Activated naive CD4-positive, alpha-beta T cell treated with anti-CD3 and anti-CD28 coated beads for 36 hours (primary cell): ENCODE results near the gene LCN12. TPM values are rescaled to one million over a fixed set of nuclear protein-coding genes. Genes with fewer than 3 reads are reported as not detected.
A peak's percentile ranks its signal among the peaks of the same experiment; 100 is the strongest.

Source experiments
- CTCF ChIA-PET: fragments of 350-600 bp; sonication (Branson Sonifier 250); formaldehyde crosslinking; loops from one replicate; lab custom pipeline; 2021; ENCODE audit warnings: antibody characterized with exemption; lab: Charles Lee
- DNase-seq: peaks from one replicate; pipeline ENCODE4 v3.0.0-alpha.2; 2020
- H3K27ac Mint-ChIP-seq: one replicate; pipeline ENCODE4 v1.8.0; 2021; ENCODE audit warnings: mild to moderate bottlenecking, mixed read lengths
- H3K27me3 Mint-ChIP-seq: one replicate; pipeline ENCODE4 v1.8.0; 2021; ENCODE audit warnings: low read depth, mixed read lengths
- H3K36me3 Mint-ChIP-seq: one replicate; pipeline ENCODE4 v1.8.0; 2021; ENCODE audit warnings: low read depth, mixed read lengths
- H3K4me1 Mint-ChIP-seq: one replicate; pipeline ENCODE4 v1.8.0; 2021; ENCODE audit warnings: low read depth, mixed read lengths
- H3K4me3 Mint-ChIP-seq: one replicate; pipeline ENCODE4 v1.8.0; 2021; ENCODE audit warnings: mild to moderate bottlenecking, moderate library complexity, mixed read lengths
- H3K9me3 Mint-ChIP-seq: one replicate; pipeline ENCODE4 v1.8.0; 2021; ENCODE audit warnings: mixed read lengths
- intact Hi-C: fragments of 100-400 bp; cut with micrococcal nuclease; formaldehyde crosslinking; loops from one replicate; pipeline ENCODE4 v1.15.1; 2023
- total RNA-seq, 2 experiments: library from RNA; stranded (reverse); gene quantifications; one replicate each; pipeline ENCODE4 v1.2.3, GENCODE V29; 2021

Gene LCN12
- total RNA-seq, 2 experiments from 2014 or later, result 1.1 to 1.9 TPM

GRCh38 chr9:136949817-136950655 lies 2.0 kb upstream of the LCN12 start:
- Mint-ChIP-seq H3K4me3 (peak overlapping the region; percentile 82), H3K27ac (peak overlapping the region; percentile 72), H3K9me3 (no peaks in the 10 kb centered on the region), H3K4me1 (peaks cover under 1% of the 10 kb centered on the region), H3K27me3 (no peaks in the 10 kb centered on the region), H3K36me3 (no peaks in the 10 kb centered on the region)
- DNase-seq, result peak; percentile 98
- intact Hi-C loops, result loop anchor here (1.0 kb wide), 1 partner anchor 42 kb away; the partner anchor contains the start of gene PAXX
- CTCF ChIA-PET, result interaction anchor here (0.7 kb wide), 1 partner anchor 172 kb away, joined by 3 read pairs; no protein-coding TSS in a partner anchor

DNA sequence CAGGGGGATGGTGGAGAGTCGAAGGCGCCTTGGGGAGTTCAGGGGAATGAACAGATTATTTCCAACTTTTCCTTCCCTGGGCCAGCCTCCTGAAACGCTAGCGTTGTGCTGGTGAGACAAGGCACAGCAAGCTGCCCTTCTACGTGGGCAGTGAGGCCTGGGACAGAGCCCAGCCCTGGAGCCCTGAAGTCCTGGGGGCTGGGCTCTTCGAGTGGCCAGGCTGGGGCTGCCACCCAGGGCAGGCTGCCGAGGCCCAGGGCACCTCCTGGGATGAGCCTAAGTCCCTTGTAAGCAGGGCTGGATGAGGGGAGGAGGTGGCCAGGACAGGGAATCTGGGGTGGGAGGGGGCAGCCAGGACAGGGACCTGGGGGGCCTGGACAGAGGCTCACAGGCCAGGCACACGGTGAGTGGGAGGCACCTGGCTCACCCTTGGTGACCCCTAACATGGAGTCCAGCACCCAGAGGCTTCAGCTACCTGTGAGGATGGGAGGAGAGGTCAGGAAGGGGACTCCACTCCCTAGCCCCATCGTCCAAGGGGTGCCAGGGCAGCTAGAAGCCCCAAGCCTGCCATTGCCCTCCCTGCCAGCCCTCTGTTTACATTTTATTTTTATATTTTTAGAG lies 1.3 kb upstream of the LCN12 start:
- no peaks in the 10 kb centered on the region for H3K4me1 Mint-ChIP-seq
- peak overlapping the region; percentile 82 for H3K4me3 Mint-ChIP-seq
- H3K27ac Mint-ChIP-seq, result peak overlapping the region; percentile 59
- intact Hi-C loops, result loop anchor here (1.0 kb wide), 1 partner anchor 42 kb away; the partner anchor contains the start of gene PAXX
- no peaks in the 10 kb centered on the region for H3K9me3 Mint-ChIP-seq
- no peak for DNase-seq
- CTCF ChIA-PET, result interaction anchor here (0.7 to 0.9 kb wide), 2 partner anchors 21 to 173 kb away, joined by 3 read pairs; no protein-coding TSS in a partner anchor
- H3K27me3 Mint-ChIP-seq, result no peaks in the 10 kb centered on the region
- no peaks in the 10 kb centered on the region for H3K36me3 Mint-ChIP-seq

DNA sequence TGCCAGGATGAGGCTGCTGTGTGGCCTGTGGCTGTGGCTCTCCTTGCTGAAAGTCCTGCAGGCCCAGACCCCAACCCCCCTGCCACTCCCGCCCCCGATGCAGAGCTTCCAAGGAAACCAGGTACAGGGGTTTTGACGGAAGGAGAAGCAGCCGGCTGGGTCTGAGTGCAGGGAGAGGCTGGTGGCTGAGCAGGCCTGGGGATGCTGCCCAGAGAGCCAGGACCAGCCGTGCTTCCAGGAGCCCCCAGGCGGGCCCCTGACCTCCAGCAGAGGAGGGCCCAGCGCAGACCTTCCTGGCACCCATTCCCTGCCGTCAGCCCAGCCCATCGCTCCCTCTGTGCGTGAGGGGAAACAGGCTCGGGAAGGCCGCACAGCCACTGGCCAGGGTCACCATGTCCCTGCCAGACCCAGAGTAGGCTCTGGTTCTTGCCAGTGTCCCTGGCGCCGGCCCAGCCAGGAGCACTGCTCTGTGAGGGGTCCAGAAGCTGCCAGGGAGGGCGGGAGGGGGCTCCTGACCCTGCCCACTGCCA lies 313 bp downstream of the LCN12 start:
- Mint-ChIP-seq H3K4me1 (no peaks in the 10 kb centered on the region), H3K9me3 (peaks cover 2% of the 10 kb centered on the region), H3K27me3 (no peaks in the 10 kb centered on the region), H3K4me3 (no peak overlapping the region), H3K36me3 (no peaks in the 10 kb centered on the region), H3K27ac (no peak overlapping the region)
- intact Hi-C loops, result no loop called here
- CTCF ChIA-PET, result no interaction called here
- no peak for DNase-seq

DNA sequence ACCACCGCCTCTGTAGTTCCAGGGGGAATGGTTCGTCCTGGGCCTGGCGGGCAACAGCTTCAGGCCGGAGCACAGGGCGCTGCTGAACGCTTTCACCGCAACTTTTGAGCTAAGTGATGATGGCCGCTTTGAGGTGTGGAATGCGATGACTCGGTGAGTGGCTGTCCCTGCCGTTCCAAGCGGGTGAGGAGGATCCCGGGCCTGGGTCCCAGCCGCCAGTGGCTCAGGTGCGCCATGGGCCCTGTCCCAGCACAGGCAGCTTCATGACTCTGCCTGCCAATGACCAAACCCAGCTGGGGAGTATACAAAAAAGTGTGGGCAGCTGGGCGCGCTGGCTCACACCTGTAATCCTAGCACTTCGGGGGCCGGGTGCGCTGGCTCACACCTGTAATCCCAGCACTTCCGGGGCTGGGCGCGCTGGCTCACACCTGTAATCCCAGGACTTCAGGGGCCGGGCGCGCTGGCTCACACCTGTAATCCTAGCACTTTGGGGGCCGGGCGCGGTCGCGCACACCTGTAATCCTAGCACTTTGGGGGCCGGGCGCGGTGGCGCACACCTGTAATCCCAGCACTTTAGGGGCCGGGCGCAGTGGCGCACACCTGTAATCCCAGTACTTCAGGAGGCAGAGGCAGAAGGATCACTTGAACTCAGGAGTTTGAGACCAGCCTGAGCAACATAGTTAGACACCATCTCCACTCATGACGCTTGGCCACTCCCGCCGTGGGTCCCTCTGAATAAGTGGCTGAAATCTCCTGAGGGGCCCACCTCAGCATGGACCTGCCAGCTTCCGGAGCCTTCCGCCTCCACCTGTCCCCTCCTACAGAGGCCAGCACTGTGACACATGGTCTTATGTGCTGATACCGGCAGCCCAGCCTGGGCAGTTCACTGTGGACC lies 1.1 kb downstream of the LCN12 start:
- Mint-ChIP-seq H3K4me3 (no peak overlapping the region), H3K36me3 (no peaks in the 10 kb centered on the region), H3K27ac (no peak overlapping the region), H3K4me1 (no peaks in the 10 kb centered on the region), H3K27me3 (no peaks in the 10 kb centered on the region), H3K9me3 (peaks cover 2% of the 10 kb centered on the region)
- CTCF ChIA-PET, result no interaction called here
- intact Hi-C loops, result no loop called here
- DNase-seq, result no peak

GRCh38 chr9:136953771-136954269 lies 1.7 kb downstream of the LCN12 start:
- H3K27ac Mint-ChIP-seq, result no peak overlapping the region
- H3K9me3 Mint-ChIP-seq, result peaks cover 2% of the 10 kb centered on the region
- no peaks in the 10 kb centered on the region for H3K27me3 Mint-ChIP-seq
- intact Hi-C loops, result no loop called here
- H3K36me3 Mint-ChIP-seq, result no peaks in the 10 kb centered on the region
- no peak for DNase-seq
- H3K4me1 Mint-ChIP-seq, result no peaks in the 10 kb centered on the region
- CTCF ChIA-PET, result no interaction called here
- H3K4me3 Mint-ChIP-seq, result no peak overlapping the region

DNA sequence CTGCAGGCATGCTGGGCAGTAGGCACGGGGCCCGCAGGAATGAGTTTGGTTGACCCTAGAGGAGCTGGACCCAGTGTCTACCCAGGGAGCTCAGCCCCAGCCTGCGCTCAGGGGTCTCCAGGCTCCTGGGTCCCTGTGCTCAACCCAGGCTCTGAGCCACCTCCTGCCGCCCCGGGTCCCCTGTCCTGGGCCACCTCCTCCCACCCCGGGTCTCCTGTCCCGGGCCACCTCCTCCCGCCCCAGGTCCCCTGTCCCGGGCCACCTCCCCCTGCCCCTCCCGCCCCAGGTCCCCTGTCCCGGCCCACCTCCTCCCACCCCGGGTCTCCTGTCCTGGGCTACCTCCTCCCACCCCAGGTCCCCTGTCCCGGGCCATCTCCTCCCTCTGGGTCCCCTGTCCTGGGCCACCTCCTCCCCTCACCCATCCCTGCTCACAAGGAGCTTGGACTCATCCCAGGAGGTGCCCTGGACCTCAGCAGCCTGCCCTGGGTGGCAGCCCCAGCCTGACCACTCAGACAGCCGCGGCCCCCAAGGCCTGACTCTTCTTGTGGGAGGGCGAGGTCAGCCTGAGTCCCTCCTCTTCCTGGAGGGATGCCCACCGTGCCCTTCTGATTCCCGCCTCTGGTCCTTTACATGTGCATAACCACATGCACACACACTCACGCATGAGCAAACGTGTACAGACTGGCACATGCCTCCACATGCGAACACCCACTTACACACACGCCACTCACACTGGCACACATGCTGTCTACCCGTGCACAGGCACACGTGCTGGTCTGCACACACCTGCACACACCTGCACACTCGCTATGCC lies 2.4 kb downstream of the LCN12 start:
- no peak overlapping the region for H3K27ac Mint-ChIP-seq
- CTCF ChIA-PET, result no interaction called here
- H3K4me1 Mint-ChIP-seq, result no peaks in the 10 kb centered on the region
- intact Hi-C loops, result no loop called here
- H3K36me3 Mint-ChIP-seq, result no peaks in the 10 kb centered on the region
- H3K4me3 Mint-ChIP-seq, result no peak overlapping the region
- H3K27me3 Mint-ChIP-seq, result no peaks in the 10 kb centered on the region
- peaks cover 2% of the 10 kb centered on the region for H3K9me3 Mint-ChIP-seq
- no peak for DNase-seq

DNA sequence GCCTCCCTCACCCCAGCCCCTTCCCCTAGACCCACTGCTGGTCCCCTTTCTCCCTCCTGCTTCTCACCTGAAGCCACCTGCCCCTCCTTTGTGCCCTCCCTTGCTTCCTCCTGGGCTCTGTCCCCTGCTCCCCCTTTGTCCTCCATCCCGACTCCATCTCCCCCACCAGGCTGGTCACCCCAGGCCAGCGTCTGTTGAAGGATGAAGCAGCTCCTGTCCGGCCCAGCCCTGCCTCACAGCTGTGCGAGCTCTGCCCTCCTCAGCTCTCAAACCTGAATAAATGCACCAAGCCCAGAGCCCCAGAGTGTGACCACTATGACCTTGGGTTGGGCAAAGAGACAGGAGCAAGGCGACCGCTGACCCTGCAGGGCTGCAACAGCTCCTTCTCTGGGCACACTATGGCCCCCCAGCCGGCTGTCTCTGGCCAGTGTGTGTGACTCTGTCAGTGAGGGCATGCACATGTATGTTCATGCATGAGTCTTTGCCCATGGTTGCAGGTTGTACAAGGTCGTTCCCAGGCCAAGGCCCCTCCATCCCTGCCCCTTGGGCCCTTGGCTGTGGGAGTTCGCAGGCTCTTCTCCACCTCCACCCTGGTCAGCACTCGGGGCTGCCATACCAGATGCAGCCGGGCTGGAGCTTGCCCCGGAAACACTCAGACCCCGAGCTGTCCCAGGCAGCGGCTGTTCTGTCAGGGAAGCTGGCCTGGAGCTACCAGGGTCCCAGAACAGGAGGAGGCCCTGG lies 3.3 kb downstream of the LCN12 start:
- peaks cover 2% of the 10 kb centered on the region for H3K9me3 Mint-ChIP-seq
- H3K36me3 Mint-ChIP-seq, result no peaks in the 10 kb centered on the region
- CTCF ChIA-PET, result no interaction called here
- H3K27me3 Mint-ChIP-seq, result no peaks in the 10 kb centered on the region
- intact Hi-C loops, result no loop called here
- H3K4me3 Mint-ChIP-seq, result no peak overlapping the region
- no peak overlapping the region for H3K27ac Mint-ChIP-seq
- peaks cover 2% of the 10 kb centered on the region for H3K4me1 Mint-ChIP-seq
- no peak for DNase-seq

DNA sequence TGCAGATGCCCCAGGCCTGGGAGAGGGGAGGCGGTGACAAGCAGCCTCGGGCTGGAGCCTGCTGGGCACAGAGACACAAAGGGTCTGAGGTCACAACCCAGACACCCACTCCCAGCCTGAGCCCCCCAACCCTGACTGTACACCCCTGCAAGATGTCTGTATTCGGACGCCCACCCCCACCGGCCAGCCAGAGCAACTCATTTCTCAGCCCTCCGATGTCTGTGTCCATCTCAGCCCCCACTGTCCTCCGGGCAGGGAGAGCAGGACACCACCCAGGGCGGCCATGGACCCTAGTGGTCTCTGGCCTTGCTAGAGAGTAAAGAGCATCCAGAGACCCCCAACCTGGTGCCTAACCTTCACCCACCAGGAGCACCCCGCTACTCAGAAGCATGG lies 3.9 kb downstream of the LCN12 start:
- DNase-seq, result no peak
- H3K36me3 Mint-ChIP-seq, result no peaks in the 10 kb centered on the region
- CTCF ChIA-PET, result no interaction called here
- H3K27me3 Mint-ChIP-seq, result no peaks in the 10 kb centered on the region
- H3K4me3 Mint-ChIP-seq, result no peak overlapping the region
- H3K9me3 Mint-ChIP-seq, result peaks cover 2% of the 10 kb centered on the region
- no peak overlapping the region for H3K27ac Mint-ChIP-seq
- peaks cover 2% of the 10 kb centered on the region for H3K4me1 Mint-ChIP-seq
- intact Hi-C loops, result no loop called here

DNA sequence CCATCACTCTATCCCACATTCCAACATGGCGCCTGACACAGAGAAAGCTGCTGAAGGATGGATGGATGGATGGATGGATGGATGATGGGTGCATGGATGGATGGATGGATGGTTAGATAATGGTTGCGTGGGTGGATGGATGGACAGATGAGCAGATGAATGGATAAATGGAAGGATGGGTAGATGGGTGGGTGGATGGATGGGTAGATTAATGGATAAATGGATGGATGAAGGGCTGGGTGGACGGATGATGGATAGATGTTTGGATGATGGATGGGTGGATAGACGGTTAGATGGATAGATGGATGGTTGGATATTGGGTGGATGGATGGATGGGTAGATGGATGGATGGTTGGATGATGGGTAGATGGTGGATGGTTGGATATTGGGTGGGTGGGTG lies 4.5 kb downstream of the LCN12 start:
- H3K4me1 Mint-ChIP-seq, result peaks cover 2% of the 10 kb centered on the region
- H3K4me3 Mint-ChIP-seq, result no peak overlapping the region
- peaks cover 2% of the 10 kb centered on the region for H3K9me3 Mint-ChIP-seq
- H3K27ac Mint-ChIP-seq, result no peak overlapping the region
- CTCF ChIA-PET, result no interaction called here
- no peaks in the 10 kb centered on the region for H3K36me3 Mint-ChIP-seq
- intact Hi-C loops, result no loop called here
- DNase-seq, result no peak
- H3K27me3 Mint-ChIP-seq, result no peaks in the 10 kb centered on the region

DNA sequence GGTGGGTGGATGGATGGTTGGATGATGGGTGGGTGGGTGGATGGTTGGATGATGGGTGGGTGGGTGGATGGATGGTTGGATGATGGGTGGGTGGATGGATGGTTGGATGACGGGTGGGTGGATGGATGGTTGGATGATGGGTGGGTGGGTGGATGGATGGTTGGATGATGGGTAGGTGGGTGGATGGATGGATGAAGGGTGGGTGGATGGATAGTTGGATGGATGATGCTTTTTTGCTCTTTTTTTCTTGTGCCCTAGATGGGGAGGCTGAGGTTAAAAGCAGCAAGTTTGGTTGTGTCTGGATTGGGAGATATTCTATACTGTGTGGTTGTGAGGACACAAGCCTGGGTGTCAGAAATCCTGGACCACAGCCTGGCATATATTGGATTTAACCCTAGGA lies 5.4 kb downstream of the LCN12 start:
- H3K27me3 Mint-ChIP-seq, result no peaks in the 10 kb centered on the region
- H3K4me1 Mint-ChIP-seq, result peaks cover 2% of the 10 kb centered on the region
- no peak overlapping the region for H3K4me3 Mint-ChIP-seq
- CTCF ChIA-PET, result no interaction called here
- intact Hi-C loops, result no loop called here
- no peak overlapping the region for H3K27ac Mint-ChIP-seq
- H3K9me3 Mint-ChIP-seq, result peaks cover 2% of the 10 kb centered on the region
- H3K36me3 Mint-ChIP-seq, result no peaks in the 10 kb centered on the region
- no peak for DNase-seq

- Mint-ChIP-seq H3K4me3 (no peak overlapping the region), H3K27me3 (no peaks in the 10 kb centered on the region), H3K27ac (no peak overlapping the region), H3K36me3 (no peaks in the 10 kb centered on the region), H3K9me3 (peaks cover 2% of the 10 kb centered on the region), H3K4me1 (peaks cover 2% of the 10 kb centered on the region)
- intact Hi-C loops, result no loop called here
- no peak for DNase-seq
- CTCF ChIA-PET, result interaction anchor here (1.1 kb wide), 1 partner anchor 279 kb away, joined by 3 read pairs; no protein-coding TSS in a partner anchor
These were observed 5.8 kb downstream of the LCN12 start for GRCh38 chr9:136957901-136958300.
